Pulmonary artery endothelial cell (primary cell): ENCODE measurements around the gene GLS. TPM values are rescaled to one million over a fixed set of nuclear protein-coding genes. Genes with fewer than 3 reads are reported as not detected.

Experiments
- DNase-seq: peaks from one replicate; pipeline ENCODE4 v3.0.0-alpha.2; 2011; ENCODE audit warnings: low read depth, low spot score
- total RNA-seq: library from RNA; depleted of rRNA; stranded (reverse); fragments of >200 nt; gene quantifications from 2 replicates; pipeline ENCODE4 v1.2.3, GENCODE V29; 2014

The GLS gene
- total RNA-seq, 1 donor from 2014 or later: 137 TPM

DNA sequence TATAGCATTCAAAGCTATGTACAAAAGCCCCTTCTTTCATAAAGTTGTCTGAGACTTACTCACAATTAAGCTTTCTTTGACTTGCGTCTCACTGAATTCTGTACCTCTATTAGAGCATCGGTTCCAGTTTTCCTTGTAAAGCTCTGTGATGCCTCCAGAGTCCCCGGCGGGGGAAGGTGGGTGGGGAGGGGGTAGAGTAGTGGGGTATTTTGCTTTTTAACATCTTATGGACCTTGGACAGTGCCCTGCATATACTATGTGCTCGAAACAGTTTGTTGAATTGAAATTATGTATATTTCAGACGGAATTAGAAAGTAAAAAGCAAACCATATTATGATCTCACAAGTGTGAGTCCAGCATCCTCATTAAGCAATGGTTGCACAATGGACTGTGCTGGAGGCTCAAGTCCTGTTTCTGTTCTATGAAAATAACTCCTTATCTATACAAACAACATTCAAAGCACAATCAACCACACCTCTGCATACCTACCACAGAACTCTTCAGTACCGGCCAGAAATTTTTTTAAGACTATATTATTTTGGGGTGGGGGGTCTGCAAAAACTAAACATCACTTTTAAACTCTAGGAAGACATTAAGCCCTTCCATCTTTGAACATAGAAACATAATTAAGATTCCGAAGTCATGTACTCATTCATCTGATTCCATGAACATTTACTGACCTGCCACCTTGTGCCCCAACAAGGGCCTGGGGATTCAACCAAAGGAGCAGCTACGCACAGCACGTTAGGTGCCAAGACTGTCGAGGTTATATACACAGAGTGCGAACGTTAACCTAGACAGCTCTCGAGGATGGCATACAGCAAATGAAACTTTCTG, 132.4 kb downstream of the GLS start:
- DNase-seq: no peak

DNA sequence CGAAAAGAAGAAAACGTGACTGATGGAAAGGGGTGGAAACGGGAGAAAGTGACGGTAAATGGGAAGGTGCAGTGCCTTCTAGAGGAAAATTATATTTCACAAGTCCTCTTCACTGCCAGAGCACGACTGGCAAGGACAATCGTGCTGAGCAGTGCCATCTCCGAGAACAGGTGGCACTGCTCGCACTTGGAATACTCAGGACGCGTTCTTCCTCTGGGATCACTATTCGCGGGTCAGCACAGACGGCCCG, 133.0 kb downstream of the GLS start:
- DNase-seq: no peak

DNA sequence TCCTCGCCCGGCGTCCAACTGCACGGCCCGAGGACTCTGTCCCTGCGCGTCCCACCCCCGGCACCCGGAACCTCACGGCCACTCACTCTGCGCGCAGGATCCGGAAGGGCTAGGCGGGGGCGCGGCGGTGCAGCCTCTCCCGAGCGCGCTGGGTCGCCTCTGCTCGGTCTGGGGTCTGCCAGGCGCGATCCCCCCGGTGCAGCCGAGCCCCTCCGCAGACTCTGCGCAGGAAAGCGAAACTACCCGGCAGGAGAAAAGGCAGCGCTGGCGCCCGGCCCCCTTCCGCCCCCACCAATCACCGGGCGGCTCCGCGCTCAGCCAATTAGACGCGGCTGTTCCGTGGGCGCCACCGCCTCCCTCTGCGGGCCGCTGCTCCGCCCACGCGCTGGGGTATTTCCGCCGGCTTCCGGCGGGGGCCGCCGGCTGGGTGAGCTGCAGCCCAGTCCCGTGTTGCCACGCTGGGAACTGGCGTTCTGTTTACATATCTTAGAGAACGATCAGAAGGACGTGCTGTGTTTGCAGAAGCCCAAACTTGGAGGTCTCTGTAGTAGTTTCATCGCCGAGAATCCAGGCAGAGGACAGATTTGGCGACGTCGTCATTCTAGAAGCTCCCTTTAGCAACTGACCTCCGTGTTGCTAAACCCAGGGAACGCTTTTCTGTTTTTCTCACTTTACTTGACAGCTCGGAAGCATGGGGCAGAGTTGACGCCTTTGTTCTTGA, 133.5 kb downstream of the GLS start, which contains the start of gene STAT1:
STAT1 (minus strand) TSS at position 240 of the 721 bp plus-strand sequence. CDS start 4,168 bp downstream, outside the sequence.
- DNase-seq: peak; percentile 80

DNA sequence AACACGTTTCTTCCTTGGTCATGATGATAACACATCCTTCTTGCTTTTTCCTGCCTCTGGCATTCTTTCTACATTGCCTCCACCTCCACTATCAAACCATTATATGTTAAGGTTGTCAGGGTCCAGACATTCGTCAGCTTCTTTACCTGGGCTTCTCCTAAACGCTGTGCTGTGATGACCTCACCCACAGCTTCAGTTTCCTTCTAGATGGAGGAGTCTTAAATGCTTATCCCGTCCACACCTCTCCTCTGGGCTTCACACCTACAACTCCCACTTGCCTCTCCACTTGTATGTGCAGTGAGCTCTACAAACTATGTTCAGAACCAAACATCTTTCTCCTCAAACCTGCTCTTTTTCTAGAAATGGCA, 134.0 kb downstream of the GLS start:
- DNase-seq: no peak

Other genes starting within 250 kb of the GLS start
- 35.6 and 38.7 TPM in 2 replicates for gene NAB1, start 231.7 kb upstream of the GLS start, total RNA-seq
- 75.0 and 119 TPM in 2 replicates for gene STAT1, start 133.3 kb downstream of the GLS start, total RNA-seq